ENCODE results near the gene MAPK9. TPM values are rescaled to one million over a fixed set of nuclear protein-coding genes. Genes with fewer than 3 reads are reported as not detected.
A peak's percentile ranks its signal among the peaks of the same experiment; 100 is the strongest.

Gene MAPK9
- total RNA-seq, 1 donor from 2014 or later = 36.1 TPM

DNA sequence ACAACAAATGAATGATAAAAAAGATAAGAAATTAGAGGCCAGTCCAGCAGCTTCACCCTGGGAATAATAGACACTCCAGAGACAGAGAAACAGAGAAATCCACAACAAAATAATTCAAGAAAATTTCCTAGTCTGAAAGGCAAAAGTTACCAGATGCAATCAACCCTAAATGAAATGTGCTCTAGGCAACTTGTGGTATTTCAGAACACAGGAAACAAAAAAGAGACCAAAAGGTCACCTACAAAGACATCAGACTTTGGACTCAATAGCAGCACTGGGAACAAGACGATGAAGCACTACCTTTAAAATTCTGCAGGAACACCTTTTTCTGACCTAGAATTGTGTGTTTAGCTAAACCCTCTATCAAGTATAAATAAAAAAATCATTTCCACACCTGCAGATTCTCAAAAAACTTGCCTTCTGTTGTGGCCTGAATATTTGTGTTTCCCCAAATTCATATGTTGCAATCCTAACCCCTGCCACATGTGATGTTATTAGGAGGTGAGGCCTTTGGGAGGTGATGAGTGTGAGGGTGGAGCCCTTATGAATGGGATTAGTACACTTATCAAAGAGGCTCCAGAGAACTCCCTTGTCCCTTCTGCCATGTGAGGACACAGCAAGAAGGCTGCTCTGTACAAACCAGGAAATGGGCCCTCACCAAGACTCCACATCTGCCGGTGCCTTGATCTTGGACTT is 5.9 kb upstream of the MAPK9 start:
- TF ChIP-seq, protein P1, sequence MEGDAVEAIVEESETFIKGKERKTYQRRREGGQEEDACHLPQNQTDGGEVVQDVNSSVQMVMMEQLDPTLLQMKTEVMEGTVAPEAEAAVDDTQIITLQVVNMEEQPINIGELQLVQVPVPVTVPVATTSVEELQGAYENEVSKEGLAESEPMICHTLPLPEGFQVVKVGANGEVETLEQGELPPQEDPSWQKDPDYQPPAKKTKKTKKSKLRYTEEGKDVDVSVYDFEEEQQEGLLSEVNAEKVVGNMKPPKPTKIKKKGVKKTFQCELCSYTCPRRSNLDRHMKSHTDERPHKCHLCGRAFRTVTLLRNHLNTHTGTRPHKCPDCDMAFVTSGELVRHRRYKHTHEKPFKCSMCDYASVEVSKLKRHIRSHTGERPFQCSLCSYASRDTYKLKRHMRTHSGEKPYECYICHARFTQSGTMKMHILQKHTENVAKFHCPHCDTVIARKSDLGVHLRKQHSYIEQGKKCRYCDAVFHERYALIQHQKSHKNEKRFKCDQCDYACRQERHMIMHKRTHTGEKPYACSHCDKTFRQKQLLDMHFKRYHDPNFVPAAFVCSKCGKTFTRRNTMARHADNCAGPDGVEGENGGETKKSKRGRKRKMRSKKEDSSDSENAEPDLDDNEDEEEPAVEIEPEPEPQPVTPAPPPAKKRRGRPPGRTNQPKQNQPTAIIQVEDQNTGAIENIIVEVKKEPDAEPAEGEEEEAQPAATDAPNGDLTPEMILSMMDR (conservative IDR thresholded peaks at IDR 0.05) = no peak
- DNase-seq (ENCODE audit: low read depth, low spot score) = no peak
- Mint-ChIP-seq H3K9me3 (no peaks in the 10 kb centered on the region), H3K4me1 (peaks cover 14% of the 10 kb centered on the region), H3K27me3 (ENCODE audit: low read depth) (no peaks in the 10 kb centered on the region), H3K27ac (ENCODE audit: unreplicated experiment) (no peak overlapping the region), H3K36me3 (ENCODE audit: low read depth) (peaks cover 2% of the 10 kb centered on the region), H3K4me3 (peak overlapping the region; percentile 64)

- Mint-ChIP-seq H3K36me3 (ENCODE audit: low read depth) (peaks cover 2% of the 10 kb centered on the region), H3K9me3 (no peaks in the 10 kb centered on the region), H3K27ac (ENCODE audit: unreplicated experiment) (no peak overlapping the region), H3K4me1 (peaks cover 17% of the 10 kb centered on the region), H3K4me3 (no peak overlapping the region), H3K27me3 (ENCODE audit: low read depth) (no peaks in the 10 kb centered on the region)
- no peak for DNase-seq (ENCODE audit: low read depth, low spot score)
- TF ChIP-seq, protein P1 (conservative IDR thresholded peaks at IDR 0.05) = no peak
These were observed 4.9 kb upstream of the MAPK9 start for GRCh38 chr5:180296771-180297170.

- DNase-seq (ENCODE audit: low read depth, low spot score) = no peak
- Mint-ChIP-seq H3K9me3 (no peaks in the 10 kb centered on the region), H3K27me3 (ENCODE audit: low read depth) (no peaks in the 10 kb centered on the region), H3K27ac (ENCODE audit: unreplicated experiment) (no peak overlapping the region), H3K4me3 (peak overlapping the region; percentile 58), H3K36me3 (ENCODE audit: low read depth) (peaks cover 2% of the 10 kb centered on the region), H3K4me1 (peaks cover 28% of the 10 kb centered on the region)
- TF ChIP-seq, protein P1 (conservative IDR thresholded peaks at IDR 0.05) = no peak
These were observed 3.2 kb upstream of the MAPK9 start for GRCh38 chr5:180294913-180295555.

- Mint-ChIP-seq H3K4me1 (peaks cover 29% of the 10 kb centered on the region), H3K36me3 (ENCODE audit: low read depth) (peaks cover 2% of the 10 kb centered on the region), H3K9me3 (no peaks in the 10 kb centered on the region), H3K27me3 (ENCODE audit: low read depth) (no peaks in the 10 kb centered on the region), H3K4me3 (peak overlapping the region; percentile 58), H3K27ac (ENCODE audit: unreplicated experiment) (no peak overlapping the region)
- no peak for DNase-seq (ENCODE audit: low read depth, low spot score)
- TF ChIP-seq, protein P1 (conservative IDR thresholded peaks at IDR 0.05) = no peak
These were observed 2.5 kb upstream of the MAPK9 start for GRCh38 chr5:180294411-180294810.

GRCh38 chr5:180291234-180291940 is 496 bp downstream of the MAPK9 start:
- peak overlapping the region; percentile 91 for H3K4me3 Mint-ChIP-seq
- peaks cover 10% of the 10 kb centered on the region for H3K36me3 Mint-ChIP-seq (ENCODE audit: low read depth)
- H3K27ac Mint-ChIP-seq (ENCODE audit: unreplicated experiment) = no peak overlapping the region

More at GRCh38 chr5:180291234-180291940, 496 bp downstream of the MAPK9 start:
- H3K27me3 Mint-ChIP-seq (ENCODE audit: low read depth) = no peaks in the 10 kb centered on the region
- TF ChIP-seq, protein P1 (conservative IDR thresholded peaks at IDR 0.05) = peak; percentile 22
- H3K4me1 Mint-ChIP-seq = peaks cover 25% of the 10 kb centered on the region
- no peaks in the 10 kb centered on the region for H3K9me3 Mint-ChIP-seq
- peak; percentile 29 for DNase-seq (ENCODE audit: low read depth, low spot score)

Measured in neural crest cell (in vitro differentiated cells).